Activated CD8-positive, alpha-beta memory T cell treated with anti-CD3 and anti-CD28 coated beads for 24 hours (primary cell): ENCODE measurements around the gene TAAR8.
"Not testable (repeated sequence)": the region's sequence is repeated elsewhere in the genome, so short reads cannot be mapped to it uniquely, and the experiment has no call there.

ENCODE experiments used
- DNase-seq: peaks from one replicate; pipeline ENCODE4 v3.0.0-alpha.2; 2020

The TAAR8 gene

DNA sequence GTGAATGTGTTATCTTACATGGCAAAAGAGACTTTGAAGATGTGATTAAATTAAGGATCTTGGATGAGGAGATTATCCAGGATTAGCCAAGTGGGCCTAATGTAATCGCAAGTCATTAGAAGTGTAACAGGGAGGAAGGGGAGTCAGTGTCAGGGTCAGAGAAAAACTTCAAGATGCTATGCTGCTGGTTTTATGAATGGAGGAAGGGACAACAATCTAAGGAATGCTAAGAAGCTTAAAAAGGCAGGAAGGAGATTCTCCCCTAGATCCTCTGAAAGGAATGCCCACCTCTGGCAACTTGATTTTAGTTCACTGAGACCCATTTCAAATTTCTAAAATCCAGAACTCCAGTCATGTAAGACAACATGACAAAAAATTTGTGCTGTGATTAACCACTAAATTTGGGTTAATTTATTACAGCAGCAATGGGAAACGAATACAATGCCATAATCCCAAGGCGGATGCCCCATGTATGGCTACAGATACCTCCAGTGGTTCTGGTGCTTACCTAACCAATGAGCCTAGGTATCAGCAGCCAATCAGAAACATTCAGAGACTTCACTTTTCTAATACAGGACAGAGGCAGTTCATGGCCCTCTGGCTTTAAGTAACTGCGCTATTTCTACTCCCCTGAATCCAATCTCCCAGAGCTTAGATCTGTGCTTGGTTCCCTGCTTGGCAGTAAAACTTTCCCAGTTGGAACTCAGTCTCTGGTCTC, 3.6 kb upstream of the TAAR8 start:
- no peak for DNase-seq

GRCh38 chr6:132551214-132551613, 1.3 kb upstream of the TAAR8 start:
- DNase-seq = no peak

- DNase-seq = not testable (repeated sequence)
These were observed 7.6 kb downstream of the TAAR8 start for GRCh38 chr6:132560087-132560486.

- no peak for DNase-seq
These were observed 13.9 kb downstream of the TAAR8 start for GRCh38 chr6:132566404-132566803.

DNA sequence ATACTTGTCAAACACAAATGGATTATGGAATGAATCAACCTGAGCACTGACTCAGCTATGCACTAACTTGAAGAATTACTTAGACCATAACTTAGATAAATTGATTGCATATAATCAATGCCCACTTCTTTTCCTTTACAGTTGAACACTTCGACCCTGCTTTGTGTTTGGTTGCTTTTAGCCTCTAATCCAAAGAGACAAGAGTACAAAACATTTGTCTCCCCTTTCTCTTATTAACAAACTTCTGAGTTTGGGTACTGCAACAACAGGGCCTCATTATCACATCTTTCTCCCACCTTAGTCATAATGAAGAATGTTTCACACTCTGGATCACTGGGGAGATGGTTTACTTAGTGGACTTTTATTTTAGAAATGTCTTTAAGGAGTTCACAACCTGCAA, 15.1 kb downstream of the TAAR8 start:
- DNase-seq = no peak

DNA sequence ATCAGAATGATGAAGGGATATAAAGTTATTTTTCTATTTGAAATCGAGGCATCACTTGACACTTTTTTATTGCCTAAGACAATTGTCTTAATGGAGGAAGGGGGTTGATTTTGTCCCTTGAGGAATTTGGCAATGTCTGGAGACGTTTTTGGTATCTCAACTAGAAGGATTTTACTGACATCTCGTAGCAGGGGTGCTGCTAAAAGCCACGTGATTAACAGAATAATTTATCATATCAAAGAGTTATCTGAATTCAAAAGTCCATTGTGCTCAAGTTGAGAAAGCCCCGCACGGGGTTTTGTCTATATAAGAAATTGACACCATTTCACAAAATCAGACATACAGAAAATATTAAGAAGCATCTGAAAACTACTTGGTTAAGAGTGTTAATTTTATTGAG, 16.1 kb downstream of the TAAR8 start:
- no peak for DNase-seq

DNA sequence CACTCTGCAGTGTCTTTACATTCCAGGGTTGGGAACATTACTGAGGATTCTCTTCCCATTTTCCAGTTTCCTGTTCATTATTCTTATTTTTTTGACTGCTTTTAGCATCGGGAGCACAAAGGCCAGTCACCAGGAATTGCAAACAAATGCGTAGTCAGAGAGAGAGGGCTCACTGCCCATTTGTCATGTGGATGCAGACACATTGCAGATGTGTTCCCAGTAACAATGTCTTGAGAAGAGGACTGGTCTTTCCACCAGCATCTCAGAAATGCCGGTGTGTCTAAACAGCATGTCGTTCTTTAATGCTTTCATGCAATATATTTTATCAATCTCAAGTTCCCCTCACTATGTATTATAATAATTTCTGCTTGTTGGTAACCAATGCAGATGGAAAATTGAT, 16.7 kb downstream of the TAAR8 start:
- no peak for DNase-seq

- no peak for DNase-seq
These were observed 17.8 kb downstream of the TAAR8 start, which contains the start of gene TAAR6 for GRCh38 chr6:132570221-132570777. Gene TAAR6, plus strand, starts transcription at chr6:132570322. Its CDS starts 0 bp downstream, at chr6:132570322.

GRCh38 chr6:132571774-132572173, 19.3 kb downstream of the TAAR8 start:
- DNase-seq = no peak

- no peak for DNase-seq
These were observed 32.2 kb downstream of the TAAR8 start for GRCh38 chr6:132584698-132585097.

GRCh38 chr6:132587424-132587823, 35.0 kb downstream of the TAAR8 start:
- DNase-seq = no peak

DNA sequence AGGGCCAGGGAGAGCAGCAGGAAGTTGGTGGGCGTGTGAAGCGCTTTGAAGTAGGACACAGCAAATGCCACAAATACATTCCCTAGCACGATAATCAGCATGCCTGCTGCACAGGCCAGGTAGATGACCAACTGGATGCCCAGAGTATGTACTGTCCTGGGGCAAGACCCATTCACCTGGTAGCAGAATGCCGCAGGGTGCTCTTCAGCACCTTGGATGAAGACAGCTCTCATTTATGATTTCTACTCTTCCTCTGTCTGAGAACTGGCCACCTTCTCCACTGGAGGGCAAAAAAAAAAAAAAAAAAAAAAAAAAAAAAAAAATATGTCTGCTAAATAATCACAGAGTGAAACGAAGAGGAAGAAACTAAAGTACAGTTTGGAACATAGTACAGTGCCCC, 37.0 kb downstream of the TAAR8 start, which contains the start of gene TAAR5:
TSS of gene TAAR5 (minus strand) at position 288 of the 400 bp plus-strand sequence. CDS start at position 233, 55 bp downstream.
- DNase-seq = no peak

DNA sequence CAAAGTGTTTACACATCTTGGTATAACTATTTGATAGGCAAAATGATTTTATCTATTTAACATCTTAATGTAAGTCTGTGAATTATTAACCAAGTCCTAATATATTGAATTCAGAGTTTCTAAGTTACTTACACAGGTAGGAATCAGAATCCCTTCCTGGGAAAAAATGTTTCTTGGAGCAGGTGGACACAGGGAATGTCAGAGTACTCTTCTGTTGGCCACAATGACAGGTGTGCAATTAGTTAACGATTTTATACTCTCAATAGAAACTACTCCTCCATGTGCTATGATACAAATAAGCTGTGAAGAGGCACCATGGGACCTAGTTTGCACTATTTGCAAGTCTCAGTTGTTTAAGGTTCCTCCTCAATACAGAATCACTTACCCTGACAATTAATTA, 37.9 kb downstream of the TAAR8 start:
- DNase-seq = no peak

DNA sequence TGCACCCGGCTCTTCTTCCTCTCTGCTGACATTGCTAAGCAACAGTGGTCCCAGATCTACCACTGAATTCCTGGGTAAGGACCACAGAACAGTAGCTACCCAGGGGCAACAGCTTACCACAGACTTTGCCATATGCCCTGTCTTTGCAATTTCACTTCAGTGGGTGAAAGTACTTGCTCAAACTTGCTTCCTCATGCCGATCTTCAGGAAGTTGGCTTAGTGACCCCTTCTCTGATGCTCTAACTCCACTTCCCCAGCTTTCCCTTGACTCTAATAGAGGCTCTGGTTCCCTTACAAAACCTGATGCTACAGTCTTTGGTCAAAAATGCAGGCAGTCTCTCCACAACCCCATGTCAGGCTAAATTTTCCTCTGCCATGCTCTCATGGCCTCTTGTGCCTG, 40.4 kb downstream of the TAAR8 start:
- no peak for DNase-seq

DNA sequence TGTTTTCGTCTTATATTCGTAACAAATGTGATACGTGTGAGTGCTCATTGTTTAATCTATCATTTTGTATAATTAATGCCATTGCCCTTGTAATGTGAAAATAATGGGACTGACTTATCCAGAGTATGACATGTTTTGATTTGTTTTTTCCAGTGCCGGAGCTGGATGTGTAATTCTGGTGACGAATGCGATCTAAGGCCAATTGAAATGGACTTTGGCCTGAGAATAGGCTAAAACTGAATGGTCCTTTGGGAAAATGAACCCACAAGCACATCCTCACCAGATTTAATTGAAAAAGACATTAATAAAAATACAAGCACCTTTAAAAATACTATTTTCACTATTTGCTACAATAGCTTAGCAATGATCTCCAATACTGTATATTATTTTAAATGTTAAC, 43.7 kb downstream of the TAAR8 start:
- DNase-seq = no peak

GRCh38 chr6:132598473-132598872, 46.0 kb downstream of the TAAR8 start:
- no peak for DNase-seq

GRCh38 chr6:132600900-132601299, 48.4 kb downstream of the TAAR8 start:
- DNase-seq = not testable (repeated sequence)
